HG03571 (cell line): Measurements from ENCODE around the gene SMAD6.
A peak's percentile ranks its signal among the peaks of the same experiment; 100 is the strongest.

Source experiments
- ATAC-seq: cut with Tn5 transposase; IDR thresholded peaks from one replicate; pipeline ENCODE4 v1.9.1; 2021; ENCODE audit not compliant: unreplicated experiment

SMAD6 gene

DNA sequence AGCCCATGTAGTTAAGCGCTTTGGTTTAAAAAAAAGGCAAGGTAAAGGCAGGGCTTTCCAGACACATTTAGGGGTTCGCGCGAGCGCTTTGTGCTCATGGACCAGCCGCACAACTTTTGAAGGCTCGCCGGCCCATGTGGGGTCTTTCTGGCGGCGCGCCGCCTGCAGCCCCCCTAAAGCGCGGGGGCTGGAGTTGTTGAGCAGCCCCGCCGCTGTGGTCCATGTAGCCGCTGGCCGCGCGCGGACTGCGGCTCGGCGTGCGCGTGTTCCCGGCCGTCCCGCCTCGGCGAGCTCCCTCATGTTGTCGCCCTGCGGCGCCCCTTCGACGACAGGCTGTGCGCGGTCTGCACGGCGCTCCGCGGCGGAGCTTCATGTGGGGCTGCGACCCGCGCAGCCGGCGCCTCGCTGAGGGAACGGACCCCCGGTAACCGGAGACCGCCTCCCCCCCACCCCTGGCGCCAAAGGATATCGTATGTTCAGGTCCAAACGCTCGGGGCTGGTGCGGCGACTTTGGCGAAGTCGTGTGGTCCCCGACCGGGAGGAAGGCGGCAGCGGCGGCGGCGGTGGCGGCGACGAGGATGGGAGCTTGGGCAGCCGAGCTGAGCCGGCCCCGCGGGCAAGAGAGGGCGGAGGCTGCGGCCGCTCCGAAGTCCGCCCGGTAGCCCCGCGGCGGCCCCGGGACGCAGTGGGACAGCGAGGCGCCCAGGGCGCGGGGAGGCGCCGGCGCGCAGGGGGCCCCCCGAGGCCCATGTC, 927 bp downstream of the SMAD6 start:
- no peak for ATAC-seq

DNA sequence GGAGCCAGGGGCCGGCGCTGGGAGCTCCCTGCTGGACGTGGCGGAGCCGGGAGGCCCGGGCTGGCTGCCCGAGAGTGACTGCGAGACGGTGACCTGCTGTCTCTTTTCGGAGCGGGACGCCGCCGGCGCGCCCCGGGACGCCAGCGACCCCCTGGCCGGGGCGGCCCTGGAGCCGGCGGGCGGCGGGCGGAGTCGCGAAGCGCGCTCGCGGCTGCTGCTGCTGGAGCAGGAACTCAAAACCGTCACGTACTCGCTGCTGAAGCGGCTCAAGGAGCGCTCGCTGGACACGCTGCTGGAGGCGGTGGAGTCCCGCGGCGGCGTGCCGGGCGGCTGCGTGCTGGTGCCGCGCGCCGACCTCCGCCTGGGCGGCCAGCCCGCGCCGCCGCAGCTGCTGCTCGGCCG, 1.5 kb downstream of the SMAD6 start:
- ATAC-seq, result no peak

DNA sequence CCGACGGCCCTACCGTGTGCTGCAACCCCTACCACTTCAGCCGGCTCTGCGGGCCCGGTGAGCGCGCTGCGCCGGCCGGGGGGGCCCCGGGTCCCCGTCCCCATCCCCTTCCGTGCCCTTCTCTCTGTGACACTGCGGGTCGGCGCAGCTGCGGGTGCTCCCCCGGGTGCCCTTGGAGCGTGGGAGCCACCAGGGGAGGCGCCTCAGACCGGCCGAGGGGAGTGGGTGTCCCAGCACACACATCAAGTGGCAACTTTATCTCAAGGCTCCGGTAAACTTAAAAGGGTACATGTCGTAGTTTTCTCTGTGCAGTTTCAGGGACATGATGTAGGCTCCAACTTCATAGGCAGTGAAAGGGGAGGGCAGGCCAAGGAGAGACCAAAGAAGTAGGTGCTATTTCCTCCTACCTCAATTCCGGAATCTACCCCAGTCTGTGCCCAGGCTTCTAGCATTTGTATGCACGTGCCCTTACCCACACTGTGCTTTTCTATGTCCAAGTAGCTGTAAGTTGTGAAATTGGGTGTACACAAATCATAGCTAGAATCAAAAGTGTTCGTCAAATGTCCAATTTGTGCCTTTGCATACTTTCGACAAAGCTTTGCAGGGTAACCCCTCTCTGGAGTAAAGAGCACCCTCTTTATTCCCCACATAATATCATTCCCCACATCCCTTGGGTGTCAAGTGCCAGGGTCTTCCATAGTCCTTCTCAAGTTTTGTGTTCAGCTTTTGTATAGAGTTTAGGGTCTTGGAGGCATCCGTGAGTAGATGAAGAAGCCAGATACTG, 2.2 kb downstream of the SMAD6 start:
- ATAC-seq, result no peak

DNA sequence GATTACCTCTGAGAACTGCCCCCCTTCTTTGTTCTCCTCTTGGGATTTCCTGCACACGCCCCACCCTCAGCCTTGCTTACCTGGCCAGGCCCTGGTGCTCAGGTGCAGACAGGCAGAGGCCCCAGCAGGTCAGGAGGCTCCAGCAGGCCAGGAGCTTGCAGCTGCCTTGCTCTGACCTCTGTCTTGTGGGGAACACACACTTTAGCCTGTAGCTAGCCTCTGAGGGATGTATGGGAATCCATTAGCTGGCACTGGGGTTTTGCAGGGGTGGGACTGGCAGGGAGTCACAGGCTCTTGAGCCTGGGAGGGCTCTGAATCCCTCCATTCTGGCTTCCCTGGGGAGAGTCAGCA, 2.7 kb downstream of the SMAD6 start:
- no peak for ATAC-seq

DNA sequence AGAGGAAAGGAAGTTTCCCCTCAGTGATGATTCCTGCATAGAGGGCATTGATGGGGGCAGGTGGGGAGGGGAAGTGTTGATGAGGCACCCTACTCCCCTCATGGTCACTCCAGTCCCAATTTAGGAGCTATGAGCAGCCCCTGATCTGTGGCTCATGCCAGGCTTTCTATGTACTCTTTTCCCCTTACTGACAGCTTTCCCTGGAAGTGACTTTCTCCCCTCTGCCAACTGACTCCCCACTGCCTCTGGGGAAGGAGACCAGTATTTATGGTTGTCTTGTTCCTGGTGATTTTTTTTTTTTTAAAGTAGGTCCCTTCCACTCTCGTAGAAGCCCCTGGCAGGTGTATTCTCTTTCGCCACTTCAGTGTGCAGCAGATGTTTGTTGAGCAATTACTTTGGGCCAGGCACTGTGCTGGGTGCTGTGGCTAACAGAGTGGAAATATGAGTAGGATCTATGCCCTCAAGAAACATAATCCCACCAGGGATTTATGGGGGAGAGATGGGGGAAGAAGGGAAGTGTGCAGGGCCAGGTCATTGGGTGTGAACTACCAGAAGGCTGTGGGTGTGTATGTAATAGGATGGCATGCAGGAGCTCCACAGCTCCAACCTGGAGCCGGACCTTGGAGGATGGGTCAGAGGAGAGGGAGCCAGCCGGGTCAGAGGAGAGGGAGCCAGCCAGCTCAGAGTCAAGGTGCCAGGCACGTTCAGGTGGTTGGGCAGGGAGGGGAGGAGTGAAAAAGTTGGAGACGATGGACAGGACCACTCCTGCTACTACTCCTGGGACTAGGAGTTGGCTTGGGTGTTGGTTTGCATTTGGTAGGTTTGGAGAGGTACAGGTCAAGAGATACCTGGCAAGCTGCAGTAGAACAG, 3.5 kb downstream of the SMAD6 start:
- ATAC-seq, result no peak

DNA sequence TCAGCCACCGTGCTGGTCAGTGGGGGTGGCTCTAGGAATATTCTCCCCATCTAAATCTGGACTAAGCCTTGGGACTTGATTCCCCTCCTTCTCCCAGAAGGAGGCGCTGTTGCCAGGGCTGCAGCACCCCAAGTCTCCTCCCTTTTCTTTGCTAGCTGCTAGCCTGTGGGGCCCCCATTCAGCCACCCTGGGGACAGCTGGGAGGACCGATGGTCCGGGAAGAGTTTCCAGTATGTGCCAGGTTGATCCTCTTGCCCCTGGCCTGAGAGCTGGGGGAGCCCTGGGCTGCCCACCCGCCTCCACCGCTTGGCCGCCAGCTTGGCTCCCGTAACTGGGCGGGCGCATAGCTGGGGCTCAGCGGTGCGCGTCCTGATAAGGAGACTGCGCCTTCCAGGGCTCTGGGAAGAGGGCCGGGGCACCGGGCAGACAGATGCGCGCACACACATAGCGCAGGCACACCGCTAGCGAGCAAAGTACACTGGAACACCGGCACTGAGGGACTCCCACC, 4.2 kb downstream of the SMAD6 start:
- no peak for ATAC-seq

DNA sequence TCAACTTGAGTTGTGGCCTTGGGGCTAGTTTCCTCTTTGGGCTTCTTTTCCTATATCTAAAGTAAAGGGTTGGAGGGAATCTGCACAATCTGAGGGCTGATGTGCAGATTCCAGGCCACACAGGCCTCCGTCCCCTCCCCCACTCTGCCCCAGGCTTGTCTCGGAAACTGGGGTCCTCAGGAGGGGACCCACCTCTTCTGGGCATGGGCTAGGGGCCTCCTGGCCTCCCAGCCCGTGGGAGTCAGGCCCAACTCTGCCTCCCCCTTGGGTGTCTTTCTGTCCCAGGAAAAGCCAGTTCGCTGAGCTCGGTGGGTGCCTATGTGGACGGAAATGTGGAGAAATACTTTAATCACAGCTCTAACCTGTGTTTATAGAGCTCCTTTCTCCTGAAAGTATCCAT, 4.8 kb downstream of the SMAD6 start:
- no peak for ATAC-seq

DNA sequence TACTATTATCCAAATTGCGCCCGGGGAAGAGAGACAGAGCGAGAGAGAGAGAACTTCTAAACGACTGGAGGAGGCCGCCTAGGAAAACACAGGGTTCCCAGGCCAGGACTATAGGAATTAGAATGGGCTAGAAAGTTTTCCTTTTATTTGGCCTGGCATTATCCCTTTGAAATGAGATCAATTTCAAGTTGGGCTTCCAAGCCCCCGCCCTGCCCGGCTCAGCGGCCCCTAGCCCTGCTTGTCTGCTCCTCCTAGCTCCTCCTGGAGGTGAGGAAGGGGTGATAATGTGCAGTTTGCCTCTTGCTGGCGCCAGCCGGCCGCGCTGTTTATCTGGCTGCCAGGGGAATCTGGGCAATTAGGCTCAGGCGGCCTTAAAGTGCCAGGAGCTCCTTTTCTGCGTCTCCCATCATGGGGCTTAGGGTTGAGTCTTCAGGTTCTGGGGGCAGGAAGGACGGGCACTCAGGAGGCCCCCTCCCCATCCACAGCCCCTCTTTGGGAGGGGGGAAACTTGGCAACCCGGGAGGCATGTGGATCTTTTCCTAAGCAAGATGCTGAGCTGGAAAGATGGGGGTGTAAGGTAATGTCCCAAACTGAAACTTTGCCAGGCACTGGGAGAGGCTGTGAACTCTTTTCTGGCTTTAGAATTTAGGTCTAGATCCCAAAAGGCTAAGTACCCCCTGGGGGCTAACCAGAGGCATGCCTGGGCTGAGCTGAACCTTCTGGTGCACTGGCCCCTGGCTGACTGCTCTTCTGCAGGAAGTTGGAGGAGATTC, 5.5 kb downstream of the SMAD6 start:
- ATAC-seq, result no peak

DNA sequence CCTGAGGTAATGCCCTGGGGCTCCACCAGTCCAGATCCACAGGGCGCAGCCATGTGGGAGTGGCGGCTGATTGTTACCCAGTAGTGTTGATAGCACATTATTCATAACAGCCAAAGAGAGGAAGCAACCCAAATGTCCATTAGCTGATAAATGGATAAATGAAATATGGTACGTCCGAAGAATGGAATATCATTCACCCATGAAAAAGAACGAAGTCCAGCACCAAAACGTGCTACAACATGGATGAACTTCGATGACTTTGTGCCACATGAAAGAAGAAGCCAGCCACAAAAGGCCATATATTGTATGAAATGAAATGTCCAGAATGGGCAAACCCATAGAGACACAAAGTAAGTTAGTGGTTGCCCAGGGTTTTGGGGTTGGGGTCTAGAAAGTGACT, 6.4 kb downstream of the SMAD6 start:
- no peak for ATAC-seq

DNA sequence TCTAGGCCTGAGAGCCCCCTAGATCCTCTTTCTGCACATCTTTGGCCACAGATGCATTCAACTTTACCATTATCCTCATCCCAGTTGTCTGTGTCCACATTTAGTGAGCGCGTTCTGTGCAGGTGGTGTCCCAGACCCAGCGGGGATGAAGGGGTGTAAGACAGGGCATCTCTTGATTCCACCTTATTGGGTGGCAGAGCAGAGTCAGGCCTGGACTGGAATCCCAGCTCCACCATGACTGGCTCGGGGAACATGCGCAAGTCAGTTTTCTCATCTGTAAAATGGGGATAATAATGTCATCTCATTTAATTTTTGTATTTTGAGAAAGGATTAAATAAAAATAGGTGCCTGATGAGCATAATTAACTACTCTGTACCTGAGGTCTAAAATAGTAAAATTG, 7.8 kb downstream of the SMAD6 start:
- ATAC-seq, result no peak

DNA sequence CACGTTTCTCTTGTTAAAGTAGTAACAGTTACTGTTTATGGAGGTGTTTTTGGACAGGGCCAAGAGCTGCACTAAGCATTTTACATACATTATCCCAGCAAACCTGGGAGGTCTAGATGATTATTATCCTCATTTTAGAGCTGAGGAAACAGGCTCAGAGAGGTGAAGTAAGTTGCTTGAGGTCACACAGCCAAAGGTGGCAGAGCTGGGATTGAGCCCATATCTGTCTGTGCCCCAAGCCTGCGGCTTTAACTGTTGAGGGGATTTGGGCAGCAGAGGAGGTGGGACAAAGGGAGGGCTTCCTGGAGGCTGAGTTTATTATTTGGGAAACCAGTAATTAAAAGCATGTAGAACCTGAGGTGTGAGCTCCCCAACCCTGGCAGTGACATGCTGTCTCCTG, 9.2 kb downstream of the SMAD6 start:
- no peak for ATAC-seq

DNA sequence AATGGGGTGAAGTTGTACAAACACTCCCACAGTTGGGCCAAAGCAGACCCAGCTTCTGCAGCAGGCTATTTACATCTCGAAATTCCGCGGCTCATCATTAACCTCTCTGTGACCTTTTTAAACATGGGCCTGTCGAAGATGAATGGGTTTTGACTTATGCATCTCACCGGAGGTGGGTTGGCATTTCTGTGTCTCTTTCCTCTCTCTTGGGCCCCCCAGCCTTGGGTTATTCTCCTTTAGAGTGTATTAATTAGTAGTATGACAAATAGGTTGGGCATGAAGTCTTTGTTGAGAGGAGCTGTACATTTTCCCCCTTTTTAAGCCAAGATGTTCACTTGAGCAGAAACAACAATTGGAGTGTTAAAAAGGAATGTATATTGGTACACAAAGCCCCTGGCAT, 9.8 kb downstream of the SMAD6 start:
- ATAC-seq, result no peak

DNA sequence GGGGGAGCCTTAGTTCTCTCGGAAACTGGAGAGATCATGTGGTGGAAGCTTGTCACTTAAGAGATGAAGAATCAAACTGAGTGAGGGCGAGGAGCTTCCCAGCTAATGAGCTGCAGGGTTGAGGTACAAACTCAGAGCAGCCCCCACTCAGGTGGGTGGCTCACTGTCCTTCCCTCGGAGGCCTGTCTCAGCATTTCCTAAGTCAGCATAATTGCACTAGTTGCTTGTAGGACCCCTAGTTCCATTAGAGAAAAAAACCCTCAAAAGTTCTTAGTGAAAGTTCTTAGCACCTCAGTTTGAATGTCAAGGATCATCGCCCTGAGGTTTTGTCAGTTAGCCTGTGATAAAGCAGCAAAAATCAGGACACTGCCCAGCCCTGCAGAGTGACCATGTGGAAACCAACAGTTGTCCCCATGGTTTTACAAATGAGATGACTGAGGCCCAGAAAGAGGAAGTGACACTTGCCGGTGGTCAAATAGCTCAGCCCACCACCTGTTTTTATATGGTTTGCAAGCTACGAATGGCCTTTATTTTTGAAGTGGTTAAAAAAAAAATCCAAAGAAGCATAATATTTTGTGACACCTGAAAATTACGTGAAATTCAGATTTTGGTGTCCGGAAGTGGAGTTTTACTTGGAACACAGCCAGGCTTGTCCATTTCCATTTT, 11.9 kb downstream of the SMAD6 start:
- ATAC-seq, result peak; percentile 60

DNA sequence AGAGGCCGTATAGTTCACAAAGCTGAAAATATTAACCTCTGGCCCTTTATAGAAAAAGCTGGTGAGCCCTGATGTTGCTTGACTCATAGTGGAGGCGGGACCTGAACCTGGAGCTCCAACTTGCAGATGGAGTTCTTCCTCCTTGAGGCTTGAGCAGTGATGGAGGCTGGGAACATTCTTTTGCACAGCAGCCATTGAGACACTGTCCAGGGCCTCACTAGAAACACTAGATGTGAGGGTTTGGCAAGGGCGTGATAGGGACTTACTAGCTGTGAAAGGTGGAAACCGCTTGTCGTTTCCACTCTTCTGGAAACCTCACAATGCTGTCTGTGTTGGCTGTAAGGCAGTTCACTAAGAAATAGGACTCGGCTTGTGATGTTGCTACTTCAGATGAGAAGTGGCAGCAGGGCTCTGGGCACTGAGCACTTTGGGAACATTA, 12.5 kb downstream of the SMAD6 start:
- no peak for ATAC-seq

DNA sequence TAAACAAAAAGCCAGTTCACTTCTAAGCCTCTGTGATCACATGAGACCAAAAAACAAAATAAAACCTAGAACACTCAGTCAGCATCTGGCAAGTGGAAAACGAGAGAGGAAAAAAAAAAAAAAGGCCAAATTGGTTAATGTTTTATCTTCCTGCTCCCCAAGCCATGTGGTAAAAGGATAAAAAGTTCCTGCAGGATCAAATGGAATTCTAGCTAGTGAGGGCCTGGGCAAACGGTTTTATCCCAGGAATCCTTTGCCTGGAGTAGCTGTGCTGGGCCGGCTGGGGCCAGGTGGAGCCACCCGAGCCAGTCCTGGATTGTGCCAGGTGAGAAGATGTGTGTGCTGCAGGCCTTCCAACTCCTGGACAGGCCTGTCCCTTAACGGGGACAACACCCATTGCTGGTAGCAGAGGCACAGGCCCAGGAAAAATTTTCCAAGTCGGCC, 13.2 kb downstream of the SMAD6 start:
- no peak for ATAC-seq

DNA sequence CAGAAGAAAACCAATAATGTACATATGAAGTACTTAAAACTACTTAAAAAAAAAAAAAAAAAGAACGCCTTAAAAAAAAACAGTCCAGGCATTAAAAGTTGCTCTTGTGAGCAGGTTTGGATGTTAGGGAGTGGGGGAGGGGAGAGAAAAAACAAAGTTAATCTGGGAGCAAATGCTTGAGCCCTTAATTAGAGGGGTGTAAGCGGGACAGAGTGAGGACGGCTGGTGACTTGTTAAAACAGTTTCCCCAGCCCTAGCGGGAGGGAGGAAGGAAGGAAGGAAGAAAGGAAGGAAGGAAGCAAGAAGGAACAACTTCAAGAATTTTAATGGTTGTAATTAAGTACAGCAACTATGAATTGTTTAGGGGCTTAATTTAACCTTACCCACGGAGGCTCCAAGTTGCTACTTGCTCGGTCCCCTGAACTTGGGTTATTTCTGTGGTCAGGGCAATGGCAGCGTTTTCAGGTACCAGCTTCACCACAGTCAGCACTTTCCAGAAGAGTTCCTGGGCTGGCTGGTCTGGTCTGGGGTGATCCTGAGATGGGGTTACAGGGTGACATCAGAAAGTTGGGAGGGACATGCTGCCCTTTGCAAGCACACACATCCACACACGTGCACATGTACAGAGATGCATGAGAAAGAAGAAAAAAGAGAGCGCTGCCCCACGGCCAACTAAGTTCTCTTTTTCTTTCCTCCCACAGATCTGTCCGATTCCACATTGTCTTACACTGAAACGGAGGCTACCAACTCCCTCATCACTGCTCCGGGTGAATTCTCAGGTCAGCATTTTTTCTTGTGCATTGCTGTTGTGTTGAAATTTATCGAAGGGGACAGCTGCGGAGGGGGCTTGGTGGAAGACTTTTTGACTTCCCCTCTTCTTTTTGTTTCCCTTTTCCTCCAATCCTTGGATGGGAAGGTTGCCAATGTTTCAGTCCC, 14.0 kb downstream of the SMAD6 start:
- ATAC-seq, result no peak

DNA sequence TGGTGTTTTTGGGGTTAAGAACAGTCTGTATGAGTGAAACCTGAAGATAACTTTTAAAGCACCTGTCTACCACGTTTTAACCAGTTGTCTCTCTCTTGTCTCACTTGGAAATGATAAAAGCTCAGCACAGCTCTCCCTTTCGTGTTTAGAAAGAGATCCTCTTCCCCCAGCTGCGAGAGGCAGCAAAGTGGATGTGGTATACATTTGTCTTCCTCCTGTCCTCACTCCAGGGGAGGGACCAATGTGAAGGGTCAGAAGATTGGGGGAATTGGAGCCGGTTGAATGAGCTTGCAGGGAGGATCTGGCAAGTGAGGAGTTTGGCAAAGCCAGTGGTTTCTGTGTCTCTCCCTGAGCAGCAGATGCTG, 14.6 kb downstream of the SMAD6 start:
- ATAC-seq, result no peak

DNA sequence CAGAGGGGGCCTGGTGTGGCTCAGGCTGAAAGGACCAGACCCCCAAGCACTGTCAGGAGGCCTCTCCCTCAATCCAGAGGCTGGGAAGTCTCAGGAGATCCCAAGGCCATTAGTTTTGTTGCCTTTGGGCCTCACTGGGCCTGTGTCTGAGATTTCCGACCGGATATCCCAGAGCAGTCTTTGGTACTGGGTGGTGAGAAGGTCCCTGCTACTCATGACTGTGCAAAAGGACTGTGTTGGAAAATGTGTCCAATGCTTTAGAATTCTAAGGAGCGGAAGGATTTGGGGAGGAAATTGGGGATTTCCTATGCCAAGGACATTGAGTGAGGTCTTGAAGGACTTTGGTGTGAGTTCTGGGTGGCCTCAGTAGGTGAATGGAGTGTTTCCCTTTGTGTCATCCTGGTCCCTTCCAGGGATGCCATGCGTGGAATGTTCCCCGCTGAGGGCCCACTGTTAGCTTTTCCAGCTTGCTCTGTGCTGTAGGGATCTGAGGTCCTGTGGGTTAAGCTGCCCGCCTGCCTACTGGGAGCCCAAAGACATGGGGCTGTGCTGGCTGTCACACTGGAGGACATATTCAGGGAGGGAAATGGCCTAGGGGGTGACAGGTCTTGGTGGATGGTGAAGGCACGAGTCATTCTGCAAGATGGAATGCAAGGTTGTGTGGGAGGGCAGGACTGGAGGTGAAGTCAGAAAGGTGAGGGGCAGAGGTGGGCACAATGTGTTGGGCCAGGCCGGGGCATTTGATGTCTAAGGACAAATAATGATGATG, 16.4 kb downstream of the SMAD6 start:
- ATAC-seq, result no peak
